ENCODE data around the gene TBC1D2.

Gene TBC1D2

GRCh38 chr9:98255578-98256296 lies at the start of gene TBC1D2:
Gene TBC1D2, minus strand, starts transcription at chr9:98255649. Its CDS starts 108 bp downstream, at chr9:98255541.
- H3K4me1 Mint-ChIP-seq (ENCODE audit: low read depth): peaks cover 17% of the 10 kb centered on the region
- H3K4me3 Mint-ChIP-seq: peak within 1 kb of the TSS; percentile 98
- H3K27me3 Mint-ChIP-seq (ENCODE audit: low read depth): peaks cover 7% of the 10 kb centered on the region
- DNase-seq (ENCODE audit: low spot score): peak; percentile 96
- peaks cover 2% of the 10 kb centered on the region for H3K36me3 Mint-ChIP-seq (ENCODE audit: low read depth)
- H3K27ac Mint-ChIP-seq: peak within 1 kb of the TSS; percentile 97
- no peaks in the 10 kb centered on the region for H3K9me3 Mint-ChIP-seq

- Mint-ChIP-seq H3K27me3 (ENCODE audit: low read depth) (peaks cover 6% of the 10 kb centered on the region), H3K4me3 (no peak overlapping the region), H3K4me1 (ENCODE audit: low read depth) (no peaks in the 10 kb centered on the region), H3K9me3 (no peaks in the 10 kb centered on the region), H3K36me3 (ENCODE audit: low read depth) (no peaks in the 10 kb centered on the region), H3K27ac (no peak overlapping the region)
- DNase-seq (ENCODE audit: low spot score): no peak
Measured at GRCh38 chr9:98304381-98304780, 48.9 kb upstream of the TBC1D2 start.

- H3K27ac Mint-ChIP-seq: no peak overlapping the region
- no peaks in the 10 kb centered on the region for H3K36me3 Mint-ChIP-seq (ENCODE audit: low read depth)
- H3K27me3 Mint-ChIP-seq (ENCODE audit: low read depth): peaks cover 6% of the 10 kb centered on the region
- no peak overlapping the region for H3K4me3 Mint-ChIP-seq
- no peak for DNase-seq (ENCODE audit: low spot score)
- no peaks in the 10 kb centered on the region for H3K9me3 Mint-ChIP-seq
- no peaks in the 10 kb centered on the region for H3K4me1 Mint-ChIP-seq (ENCODE audit: low read depth)
Measured at GRCh38 chr9:98303633-98304125, 48.2 kb upstream of the TBC1D2 start.

- Mint-ChIP-seq H3K4me1 (ENCODE audit: low read depth) (no peaks in the 10 kb centered on the region), H3K27ac (no peak overlapping the region), H3K27me3 (ENCODE audit: low read depth) (peaks cover 6% of the 10 kb centered on the region), H3K9me3 (no peaks in the 10 kb centered on the region), H3K4me3 (no peak overlapping the region), H3K36me3 (ENCODE audit: low read depth) (no peaks in the 10 kb centered on the region)
- no peak for DNase-seq (ENCODE audit: low spot score)
Measured at GRCh38 chr9:98302938-98303632, 47.6 kb upstream of the TBC1D2 start.

- no peaks in the 10 kb centered on the region for H3K4me1 Mint-ChIP-seq (ENCODE audit: low read depth)
- no peaks in the 10 kb centered on the region for H3K36me3 Mint-ChIP-seq (ENCODE audit: low read depth)
- H3K9me3 Mint-ChIP-seq: no peaks in the 10 kb centered on the region
- DNase-seq (ENCODE audit: low spot score): no peak
- H3K27me3 Mint-ChIP-seq (ENCODE audit: low read depth): peaks cover 5% of the 10 kb centered on the region
- no peak overlapping the region for H3K27ac Mint-ChIP-seq
- H3K4me3 Mint-ChIP-seq: no peak overlapping the region
Measured at GRCh38 chr9:98302150-98302549, 46.7 kb upstream of the TBC1D2 start.

GRCh38 chr9:98300611-98301010 lies 45.2 kb upstream of the TBC1D2 start:
- no peaks in the 10 kb centered on the region for H3K36me3 Mint-ChIP-seq (ENCODE audit: low read depth)
- peaks cover 6% of the 10 kb centered on the region for H3K27me3 Mint-ChIP-seq (ENCODE audit: low read depth)
- no peaks in the 10 kb centered on the region for H3K9me3 Mint-ChIP-seq
- no peak for DNase-seq (ENCODE audit: low spot score)
- no peaks in the 10 kb centered on the region for H3K4me1 Mint-ChIP-seq (ENCODE audit: low read depth)
- no peak overlapping the region for H3K27ac Mint-ChIP-seq
- no peak overlapping the region for H3K4me3 Mint-ChIP-seq

GRCh38 chr9:98298476-98298875 lies 43.0 kb upstream of the TBC1D2 start:
- Mint-ChIP-seq H3K4me1 (ENCODE audit: low read depth) (no peaks in the 10 kb centered on the region), H3K27me3 (ENCODE audit: low read depth) (peaks cover 8% of the 10 kb centered on the region), H3K9me3 (no peaks in the 10 kb centered on the region), H3K4me3 (no peak overlapping the region), H3K36me3 (ENCODE audit: low read depth) (no peaks in the 10 kb centered on the region), H3K27ac (no peak overlapping the region)
- no peak for DNase-seq (ENCODE audit: low spot score)

GRCh38 chr9:98295824-98296223 lies 40.4 kb upstream of the TBC1D2 start:
- no peaks in the 10 kb centered on the region for H3K36me3 Mint-ChIP-seq (ENCODE audit: low read depth)
- H3K4me1 Mint-ChIP-seq (ENCODE audit: low read depth): no peaks in the 10 kb centered on the region
- peaks cover 13% of the 10 kb centered on the region for H3K27me3 Mint-ChIP-seq (ENCODE audit: low read depth)
- H3K9me3 Mint-ChIP-seq: no peaks in the 10 kb centered on the region
- no peak for DNase-seq (ENCODE audit: low spot score)
- H3K4me3 Mint-ChIP-seq: no peak overlapping the region
- no peak overlapping the region for H3K27ac Mint-ChIP-seq

GRCh38 chr9:98291820-98292219 lies 36.4 kb upstream of the TBC1D2 start:
- Mint-ChIP-seq H3K27ac (no peak overlapping the region), H3K9me3 (no peaks in the 10 kb centered on the region), H3K36me3 (ENCODE audit: low read depth) (no peaks in the 10 kb centered on the region), H3K4me3 (no peak overlapping the region), H3K4me1 (ENCODE audit: low read depth) (no peaks in the 10 kb centered on the region), H3K27me3 (ENCODE audit: low read depth) (peaks cover 15% of the 10 kb centered on the region)
- no peak for DNase-seq (ENCODE audit: low spot score)

GRCh38 chr9:98290411-98290810 lies 35.0 kb upstream of the TBC1D2 start:
- Mint-ChIP-seq H3K36me3 (ENCODE audit: low read depth) (no peaks in the 10 kb centered on the region), H3K4me1 (ENCODE audit: low read depth) (no peaks in the 10 kb centered on the region), H3K4me3 (no peak overlapping the region), H3K27ac (no peak overlapping the region), H3K27me3 (ENCODE audit: low read depth) (peaks cover 9% of the 10 kb centered on the region), H3K9me3 (no peaks in the 10 kb centered on the region)
- no peak for DNase-seq (ENCODE audit: low spot score)

GRCh38 chr9:98289614-98290201 lies 34.3 kb upstream of the TBC1D2 start:
- Mint-ChIP-seq H3K4me3 (no peak overlapping the region), H3K27ac (no peak overlapping the region), H3K9me3 (no peaks in the 10 kb centered on the region), H3K4me1 (ENCODE audit: low read depth) (no peaks in the 10 kb centered on the region), H3K36me3 (ENCODE audit: low read depth) (no peaks in the 10 kb centered on the region), H3K27me3 (ENCODE audit: low read depth) (peaks cover 9% of the 10 kb centered on the region)
- no peak for DNase-seq (ENCODE audit: low spot score)

GRCh38 chr9:98288881-98289280 lies 33.4 kb upstream of the TBC1D2 start:
- Mint-ChIP-seq H3K9me3 (no peaks in the 10 kb centered on the region), H3K36me3 (ENCODE audit: low read depth) (no peaks in the 10 kb centered on the region), H3K4me3 (no peak overlapping the region), H3K27me3 (ENCODE audit: low read depth) (peaks cover 9% of the 10 kb centered on the region), H3K27ac (no peak overlapping the region), H3K4me1 (ENCODE audit: low read depth) (no peaks in the 10 kb centered on the region)
- no peak for DNase-seq (ENCODE audit: low spot score)

- no peak for DNase-seq (ENCODE audit: low spot score)
- no peaks in the 10 kb centered on the region for H3K9me3 Mint-ChIP-seq
- no peaks in the 10 kb centered on the region for H3K36me3 Mint-ChIP-seq (ENCODE audit: low read depth)
- no peak overlapping the region for H3K27ac Mint-ChIP-seq
- H3K4me3 Mint-ChIP-seq: no peak overlapping the region
- H3K27me3 Mint-ChIP-seq (ENCODE audit: low read depth): peaks cover 7% of the 10 kb centered on the region
- no peaks in the 10 kb centered on the region for H3K4me1 Mint-ChIP-seq (ENCODE audit: low read depth)
Measured at GRCh38 chr9:98287384-98287783, 31.9 kb upstream of the TBC1D2 start.

- Mint-ChIP-seq H3K36me3 (ENCODE audit: low read depth) (no peaks in the 10 kb centered on the region), H3K27ac (no peak overlapping the region), H3K4me1 (ENCODE audit: low read depth) (no peaks in the 10 kb centered on the region), H3K9me3 (no peaks in the 10 kb centered on the region), H3K4me3 (no peak overlapping the region), H3K27me3 (ENCODE audit: low read depth) (peaks cover 15% of the 10 kb centered on the region)
- no peak for DNase-seq (ENCODE audit: low spot score)
Measured at GRCh38 chr9:98285446-98285845, 30.0 kb upstream of the TBC1D2 start.
